Pulmonary artery endothelial cell (primary cell): ENCODE measurements around the gene PDHX. TPM values are rescaled to one million over a fixed set of nuclear protein-coding genes. Genes with fewer than 3 reads are reported as not detected.
"Not testable (repeated sequence)": the region's sequence is repeated elsewhere in the genome, so short reads cannot be mapped to it uniquely, and the experiment has no call there.

Experiments
- DNase-seq: peaks from one replicate; pipeline ENCODE4 v3.0.0-alpha.2; 2011; ENCODE audit warnings: low read depth, low spot score
- total RNA-seq: library from RNA; depleted of rRNA; stranded (reverse); fragments of >200 nt; gene quantifications from 2 replicates; pipeline ENCODE4 v1.2.3, GENCODE V29; 2014

The PDHX gene
- 22.9 and 30.3 TPM in 2 replicates for total RNA-seq

DNA sequence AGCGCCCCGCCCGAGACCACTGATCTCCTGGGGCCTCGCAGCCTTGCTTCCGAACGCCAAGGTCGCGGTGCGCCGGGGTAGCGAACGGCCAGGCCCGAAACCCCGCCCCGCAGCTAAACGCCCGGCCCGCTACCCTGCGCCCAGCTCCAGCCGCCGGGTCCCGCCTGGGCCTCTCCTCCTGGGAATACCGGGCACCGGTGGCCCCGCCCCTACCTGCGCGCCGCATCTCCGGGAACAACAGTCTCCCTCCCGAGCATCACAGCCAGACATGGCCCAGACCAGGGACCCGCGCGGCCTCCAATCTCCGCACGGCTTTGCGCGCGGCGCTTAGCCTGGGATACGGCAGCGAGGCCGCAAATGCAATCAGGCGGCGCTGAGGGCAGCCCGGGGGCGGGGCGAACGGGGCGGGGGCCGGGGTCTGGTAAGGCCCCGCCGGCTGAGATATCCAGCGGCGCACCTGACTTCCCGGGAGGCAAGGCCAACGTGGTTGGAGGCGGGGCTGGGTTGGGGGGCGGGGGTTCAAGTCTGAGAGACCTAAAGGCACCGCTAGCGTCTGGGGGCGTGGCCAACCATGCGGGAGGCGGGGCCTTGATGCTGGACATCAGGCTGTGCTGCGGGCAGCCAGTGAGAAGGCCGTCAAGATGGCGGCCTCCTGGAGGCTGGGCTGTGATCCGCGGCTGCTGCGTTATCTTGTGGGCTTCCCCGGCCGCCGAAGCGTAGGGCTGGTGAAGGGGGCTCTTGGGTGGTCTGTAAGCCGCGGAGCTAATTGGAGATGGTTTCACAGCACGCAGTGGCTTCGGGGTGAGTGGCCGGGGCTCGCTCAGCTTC lies at the start of gene PDHX, which contains the start of gene APIP:
Gene PDHX, plus strand, starts transcription at position 604 of the 828 bp plus-strand sequence. Its CDS starts 38 bp downstream, at position 642.
Gene APIP, minus strand, starts transcription at position 365 of the 828 bp plus-strand sequence. Its CDS starts 95 bp downstream, at position 270.
- peak; percentile 95 for DNase-seq

DNA sequence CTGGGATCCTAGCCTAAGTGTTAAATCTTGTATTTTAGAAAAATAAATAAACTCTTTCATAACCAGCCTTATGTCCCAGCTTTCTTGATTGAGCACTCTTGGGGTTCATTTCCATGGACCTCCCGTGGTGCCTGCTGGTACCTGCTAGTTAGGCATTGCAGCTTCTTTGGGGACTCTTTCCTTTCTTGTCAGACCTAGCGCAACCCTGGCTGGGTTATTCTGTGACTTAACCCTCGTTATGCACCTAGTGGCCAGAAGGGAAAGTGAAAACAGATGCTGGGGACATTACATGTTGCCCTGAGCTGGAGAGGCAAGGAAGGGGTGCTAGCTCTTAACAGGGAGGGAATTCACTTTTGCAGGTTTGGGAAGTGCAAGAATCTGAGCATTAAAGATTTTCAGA lies 47.0 kb upstream of the PDHX start:
- DNase-seq, result no peak

GRCh38 chr11:34870548-34871196 lies 45.7 kb upstream of the PDHX start:
- no peak for DNase-seq

- DNase-seq, result no peak
These were observed 42.2 kb upstream of the PDHX start for GRCh38 chr11:34874202-34874601.

DNA sequence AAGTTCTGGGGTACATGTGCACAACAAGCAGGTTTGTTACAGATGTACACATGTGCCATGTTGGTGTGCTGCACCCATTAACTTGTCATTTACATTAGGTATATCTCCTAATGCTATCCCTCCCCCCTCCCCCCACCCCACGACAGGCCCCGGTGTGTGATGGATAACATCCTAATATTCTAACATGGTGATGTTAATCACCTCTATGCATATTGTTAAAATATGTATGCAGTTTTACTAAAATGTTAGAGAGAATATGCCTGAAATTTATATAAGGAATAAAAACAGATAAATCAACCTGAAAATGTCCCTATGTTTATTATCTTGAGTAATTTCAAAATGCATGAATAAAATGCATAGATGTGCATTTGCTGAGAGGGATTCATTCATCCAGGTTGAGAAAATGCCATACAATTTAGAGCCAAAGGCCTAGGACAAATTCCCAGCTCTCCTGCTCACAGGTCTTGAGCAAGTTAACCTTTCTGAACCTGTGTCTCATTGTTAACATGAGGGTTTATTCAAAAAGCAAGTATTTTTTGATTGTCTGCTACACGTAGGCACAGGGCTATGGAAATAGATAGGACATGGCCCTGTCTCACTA lies 38.9 kb upstream of the PDHX start:
- no peak for DNase-seq

- DNase-seq, result no peak
These were observed 34.5 kb upstream of the PDHX start for GRCh38 chr11:34881900-34882299.

GRCh38 chr11:34886609-34887008 lies 29.8 kb upstream of the PDHX start:
- no peak for DNase-seq

GRCh38 chr11:34887260-34887659 lies 29.2 kb upstream of the PDHX start:
- DNase-seq, result no peak

DNA sequence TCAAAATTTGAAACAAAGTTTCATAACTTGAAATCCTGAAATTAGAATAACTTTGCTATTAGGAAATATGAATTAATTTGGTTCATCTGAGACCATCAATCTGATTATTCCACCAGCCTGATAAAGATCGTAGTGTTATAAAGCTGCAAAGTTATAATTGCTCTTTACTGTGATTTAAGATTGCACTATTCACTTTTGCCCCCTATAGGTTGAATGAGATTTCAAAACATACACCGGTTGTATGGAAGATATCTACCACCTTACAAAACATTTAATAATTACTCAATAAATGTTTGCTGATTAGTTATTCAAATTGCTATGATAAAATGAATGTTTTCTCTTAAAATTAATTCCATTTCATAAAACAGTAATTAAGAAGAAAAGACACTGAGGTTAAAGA lies 26.3 kb upstream of the PDHX start:
- DNase-seq, result no peak

DNA sequence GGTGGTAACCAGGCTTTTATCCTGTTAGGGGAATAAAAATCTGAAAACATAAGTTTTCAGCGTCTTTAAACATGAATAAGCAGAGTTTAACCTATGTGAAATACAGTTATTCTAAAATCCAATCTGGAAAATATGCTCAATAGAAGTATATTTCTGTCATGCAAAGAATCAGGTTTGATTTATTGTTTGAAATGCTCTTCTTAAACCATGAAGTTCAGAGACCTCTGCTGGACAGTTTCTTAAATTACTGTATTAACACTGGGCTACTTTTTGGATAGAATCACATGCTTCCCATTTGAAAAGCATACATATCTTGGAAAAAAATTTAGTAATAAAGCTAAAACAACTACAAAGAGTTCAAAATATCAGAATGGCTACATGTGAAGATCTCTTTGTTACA lies 25.6 kb upstream of the PDHX start:
- DNase-seq, result no peak

GRCh38 chr11:34891611-34892010 lies 24.8 kb upstream of the PDHX start:
- no peak for DNase-seq

DNA sequence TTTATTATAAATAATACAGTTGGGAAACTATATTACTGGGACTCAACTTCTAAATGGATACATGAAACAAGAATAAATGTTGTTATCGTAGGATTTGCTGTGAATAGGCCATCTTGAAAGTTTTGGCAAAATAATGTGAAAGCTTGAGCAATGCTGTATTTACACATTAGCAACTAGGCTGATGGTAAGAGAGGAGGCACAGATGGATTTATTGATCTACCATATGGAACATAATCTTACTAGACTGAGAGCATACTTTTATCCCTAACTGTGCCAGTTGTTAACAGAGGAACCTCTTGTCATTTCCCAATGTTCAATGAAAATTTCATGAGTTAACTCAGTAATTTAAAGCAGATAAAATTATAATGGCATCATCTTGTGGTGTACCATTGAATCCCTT lies 23.0 kb upstream of the PDHX start:
- DNase-seq, result no peak

DNA sequence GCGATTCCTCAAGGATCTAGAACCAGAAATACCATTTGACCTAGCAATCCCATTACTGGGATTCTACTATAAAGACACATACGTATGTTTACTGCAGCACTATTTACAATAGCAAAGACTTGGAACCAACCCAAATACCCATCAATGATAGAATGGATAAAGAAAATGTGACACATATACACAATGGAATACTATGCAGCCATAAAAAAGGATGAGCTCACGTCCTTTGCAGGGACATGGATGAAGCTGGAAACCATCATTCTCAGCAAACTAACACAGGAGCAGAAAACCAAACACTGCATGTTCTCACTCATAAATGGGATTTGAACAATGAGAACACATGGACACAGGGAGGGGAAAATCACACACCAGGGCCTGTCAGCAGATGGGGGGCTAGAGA lies 20.2 kb upstream of the PDHX start:
- not testable (repeated sequence) for DNase-seq

- DNase-seq, result no peak
These were observed 19.1 kb upstream of the PDHX start for GRCh38 chr11:34897171-34897870.

DNA sequence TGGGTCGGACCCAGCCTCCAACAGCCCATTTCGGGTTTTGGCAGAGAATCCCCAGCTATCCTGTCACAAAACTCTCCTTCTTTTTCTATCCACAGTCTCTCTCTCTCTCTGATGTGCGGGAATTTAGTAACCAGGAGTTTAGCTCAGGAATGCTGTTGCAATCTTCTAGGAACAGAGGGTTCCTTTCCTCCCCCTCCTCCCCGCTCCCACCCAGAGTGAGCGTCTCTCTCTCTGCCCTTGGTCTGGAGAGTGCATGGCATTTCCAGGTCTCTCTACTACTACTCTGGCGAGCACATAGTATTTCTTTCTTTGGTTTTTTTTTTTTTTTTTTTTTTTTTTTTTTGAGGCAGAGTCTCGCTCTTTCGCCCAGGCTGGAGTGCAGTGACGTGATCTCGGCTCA lies 17.9 kb upstream of the PDHX start:
- no peak for DNase-seq

- DNase-seq, result no peak
These were observed 16.8 kb upstream of the PDHX start for GRCh38 chr11:34899633-34900016.

- no peak for DNase-seq
These were observed 11.9 kb upstream of the PDHX start for GRCh38 chr11:34904421-34904955.

DNA sequence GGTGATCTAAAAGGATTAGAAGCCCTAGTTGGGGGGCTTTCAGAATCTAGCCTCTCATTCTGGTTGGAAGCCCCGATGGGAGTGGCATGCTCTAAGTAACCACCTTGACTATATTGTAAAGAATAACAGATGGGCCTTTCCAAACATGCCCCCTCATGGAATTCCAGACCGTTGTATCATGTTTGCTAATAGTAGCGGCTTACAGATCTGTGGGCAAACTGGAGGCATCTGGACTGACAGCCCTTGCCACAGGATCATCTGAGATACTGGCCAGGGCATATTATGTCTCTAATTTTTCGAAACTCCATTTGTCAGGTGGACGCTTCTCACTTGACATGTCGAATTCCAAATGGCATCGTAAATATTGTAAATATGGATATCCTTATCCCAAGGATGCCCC lies 10.8 kb upstream of the PDHX start:
- no peak for DNase-seq

- DNase-seq, result no peak
These were observed 8.4 kb upstream of the PDHX start for GRCh38 chr11:34907934-34908593.

DNA sequence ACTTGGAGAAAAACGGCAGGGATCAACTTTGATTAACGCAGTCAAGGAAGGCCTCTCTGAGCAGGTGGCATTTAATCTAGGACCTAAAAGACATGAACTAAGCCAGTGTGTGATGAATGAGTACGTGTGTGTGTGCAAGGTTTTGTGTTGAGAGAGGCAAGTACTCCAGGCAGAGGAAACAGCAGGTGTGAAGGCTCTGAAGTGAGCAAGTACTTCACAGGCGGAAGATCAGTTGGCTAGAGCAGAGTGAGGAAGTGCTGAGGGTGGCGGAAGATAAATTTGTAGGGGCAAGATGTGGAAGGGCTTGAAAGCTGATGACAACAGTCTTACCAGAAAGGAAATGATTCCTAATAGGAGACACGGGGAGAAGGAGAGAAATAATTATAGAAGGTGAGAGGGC lies 7.0 kb upstream of the PDHX start:
- DNase-seq, result no peak

DNA sequence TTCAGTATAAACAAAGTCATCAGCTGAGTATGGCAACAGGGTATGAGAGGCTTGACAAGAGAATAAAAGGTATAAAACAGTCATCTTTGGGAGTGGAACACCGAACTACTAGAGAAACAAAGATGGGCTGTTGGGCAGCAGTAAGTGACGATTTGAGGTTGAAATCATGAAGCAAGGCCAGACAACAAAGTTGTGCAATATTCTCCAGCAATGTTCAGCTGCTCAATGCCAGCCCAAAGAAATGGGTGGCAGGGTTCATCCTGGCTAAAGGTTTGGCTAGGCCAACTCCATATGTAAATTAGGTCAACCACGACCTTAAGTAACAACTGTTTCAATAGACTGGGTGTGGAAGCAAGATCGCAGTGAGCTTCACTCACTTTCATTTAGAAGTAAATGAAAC lies 6.5 kb upstream of the PDHX start:
- no peak for DNase-seq
